HG03025 (cell line): Measurements from ENCODE around the gene RFX3.

Source experiments
- ATAC-seq: cut with Tn5 transposase; IDR thresholded peaks from one replicate; pipeline ENCODE4 v1.9.1; 2021; ENCODE audit warnings: mild to moderate bottlenecking, moderate library complexity; ENCODE audit not compliant: unreplicated experiment, low FRiP score

RFX3 gene

GRCh38 chr9:3243683-3244082 lies 282.1 kb downstream of the RFX3 start:
- no peak for ATAC-seq

GRCh38 chr9:3241290-3241689 lies 284.5 kb downstream of the RFX3 start:
- no peak for ATAC-seq

- peak; percentile 90 for ATAC-seq
These were observed 285.0 kb downstream of the RFX3 start for GRCh38 chr9:3240656-3241268.

GRCh38 chr9:3239240-3239639 lies 286.6 kb downstream of the RFX3 start:
- no peak for ATAC-seq

- no peak for ATAC-seq
These were observed 287.6 kb downstream of the RFX3 start for GRCh38 chr9:3238236-3238635.

GRCh38 chr9:3237121-3237520 lies 288.7 kb downstream of the RFX3 start:
- no peak for ATAC-seq

GRCh38 chr9:3235497-3235896 lies 290.3 kb downstream of the RFX3 start:
- no peak for ATAC-seq

- ATAC-seq = no peak
These were observed 300.9 kb downstream of the RFX3 start for GRCh38 chr9:3224931-3225330.

GRCh38 chr9:3215658-3216057 lies 310.1 kb downstream of the RFX3 start:
- no peak for ATAC-seq

- no peak for ATAC-seq
These were observed 311.1 kb downstream of the RFX3 start for GRCh38 chr9:3214741-3215140.

GRCh38 chr9:3205421-3206095 lies 320.2 kb downstream of the RFX3 start:
- no peak for ATAC-seq

GRCh38 chr9:3200331-3200774 lies 325.4 kb downstream of the RFX3 start:
- ATAC-seq = no peak

GRCh38 chr9:3193791-3194190 lies 332.0 kb downstream of the RFX3 start:
- no peak for ATAC-seq

- ATAC-seq = no peak
These were observed 334.1 kb downstream of the RFX3 start for GRCh38 chr9:3191715-3192114.

- ATAC-seq = no peak
These were observed 336.5 kb downstream of the RFX3 start for GRCh38 chr9:3189113-3189861.

- ATAC-seq = no peak
These were observed 339.1 kb downstream of the RFX3 start for GRCh38 chr9:3186751-3187150.

GRCh38 chr9:3181049-3181953 lies 344.5 kb downstream of the RFX3 start:
- ATAC-seq = no peak

- ATAC-seq = no peak
These were observed 345.1 kb downstream of the RFX3 start for GRCh38 chr9:3180696-3181048.

GRCh38 chr9:3179711-3180110 lies 346.1 kb downstream of the RFX3 start:
- ATAC-seq = no peak

- ATAC-seq = no peak
These were observed 347.9 kb downstream of the RFX3 start for GRCh38 chr9:3177936-3178335.
